ENCODE data around the gene PPP3CA.

- TF ChIP-seq BHLHE40 (IDR thresholded peaks at IDR 0.05; ENCODE audit: borderline replicate concordance) (no peak), TARDBP (IDR thresholded peaks at IDR 0.05) (no peak), HDGF (IDR thresholded peaks at IDR 0.05; ENCODE audit: borderline replicate concordance) (no peak), ZNF384 (IDR thresholded peaks at IDR 0.05) (no peak), SP1 (IDR thresholded peaks at IDR 0.05) (no peak), NFRKB (IDR thresholded peaks at IDR 0.05) (no peak), SUZ12 (IDR thresholded peaks at IDR 0.05) (no peak), FOXK2 (IDR thresholded peaks at IDR 0.05) (no peak), CTBP1 (IDR thresholded peaks at IDR 0.05; ENCODE audit: borderline replicate concordance) (no peak), PKNOX1 (IDR thresholded peaks at IDR 0.05) (no peak)
Measured at GRCh38 chr4:101018836-101019235, 328.5 kb downstream of the PPP3CA start.

Measured in HEK293T (cell line).